Loucy (cell line): ENCODE data around the gene ZC3H18.

ENCODE experiments used
- H2AFZ ChIP-seq: fragments of 200-600 bp; sonication (generic); 2 replicates; pipeline ENCODE4 v1.6.0; 2016; ENCODE audit warnings: antibody characterized with exemption, mild to moderate bottlenecking, low read length, moderate library complexity
- H3F3A ChIP-seq: fragments of 200-600 bp; 2 replicates; pipeline ENCODE4 v1.6.0; 2016; ENCODE audit warnings: antibody characterized with exemption, low read depth, mild to moderate bottlenecking
- H3K27me3 ChIP-seq: fragments of 200-600 bp; sonication (generic); 2 replicates; pipeline ENCODE4 v1.6.1; 2014; ENCODE audit warnings: low read length, mild to moderate bottlenecking; ENCODE audit not compliant: insufficient read depth, poor library complexity, severe bottlenecking
- H3K36me3 ChIP-seq: fragments of 200-600 bp; sonication (generic); 2 replicates; pipeline ENCODE4 v1.6.1; 2016; ENCODE audit warnings: low read length; ENCODE audit not compliant: insufficient read depth
- H3K4me1 ChIP-seq: fragments of 200-600 bp; sonication (generic); 2 replicates; pipeline ENCODE4 v1.5.1; 2014; ENCODE audit warnings: low read length, mild to moderate bottlenecking; ENCODE audit not compliant: insufficient read depth, poor library complexity, severe bottlenecking
- H3K4me2 ChIP-seq: fragments of 200-600 bp; sonication (generic); 2 replicates; pipeline ENCODE4 v1.6.0; 2014; ENCODE audit warnings: antibody characterized with exemption, low read length, low read depth, mild to moderate bottlenecking; ENCODE audit not compliant: poor library complexity, severe bottlenecking
- H3K4me3 ChIP-seq: fragments of 200-600 bp; sonication (generic); 2 replicates; pipeline ENCODE4 v1.5.1; 2014; ENCODE audit warnings: low read length, mild to moderate bottlenecking, mixed read lengths; ENCODE audit not compliant: poor library complexity, severe bottlenecking
- H3K79me2 ChIP-seq: fragments of 200-600 bp; sonication (generic); 2 replicates; pipeline ENCODE4 v1.6.1; 2014; ENCODE audit warnings: low read length; ENCODE audit not compliant: insufficient read depth
- H3K9ac ChIP-seq: fragments of 200-600 bp; sonication (generic); 2 replicates; pipeline ENCODE4 v1.6.0; 2014; ENCODE audit warnings: mild to moderate bottlenecking, low read depth, low read length, moderate library complexity; ENCODE audit not compliant: poor library complexity, severe bottlenecking
- H3K9me2 ChIP-seq: fragments of 200-600 bp; sonication (generic); replicated peaks from 2 replicates; pipeline ENCODE4 v1.6.1; 2016; ENCODE audit warnings: low read depth, low read length, mixed read lengths
- H3K9me3 ChIP-seq: fragments of 200-600 bp; sonication (generic); 2 replicates; pipeline ENCODE4 v1.6.1; 2014; ENCODE audit warnings: mild to moderate bottlenecking, antibody characterized with exemption, low read length, low read depth; ENCODE audit not compliant: insufficient read depth
- H4K20me1 ChIP-seq: fragments of 200-600 bp; sonication (generic); 2 replicates; pipeline ENCODE4 v1.6.0; 2014; ENCODE audit warnings: antibody characterized with exemption, low read length, mild to moderate bottlenecking; ENCODE audit not compliant: insufficient read depth, poor library complexity, severe bottlenecking
- EZH2phosphoT487 ChIP-seq: fragments of 200-600 bp; IDR thresholded peaks from 2 replicates; pipeline ENCODE4 v1.6.1; 2018; ENCODE audit warnings: antibody characterized with exemption, mild to moderate bottlenecking, moderate library complexity, borderline replicate concordance
- TF ChIP-seq, protein P1 (sequence below): fragments of 200-600 bp; sonication (generic); conservative IDR thresholded peaks from 2 replicates; pipeline ENCODE4 v1.5.1; 2014; ENCODE audit warnings: mild to moderate bottlenecking, antibody characterized with exemption, low read length

Gene ZC3H18

DNA sequence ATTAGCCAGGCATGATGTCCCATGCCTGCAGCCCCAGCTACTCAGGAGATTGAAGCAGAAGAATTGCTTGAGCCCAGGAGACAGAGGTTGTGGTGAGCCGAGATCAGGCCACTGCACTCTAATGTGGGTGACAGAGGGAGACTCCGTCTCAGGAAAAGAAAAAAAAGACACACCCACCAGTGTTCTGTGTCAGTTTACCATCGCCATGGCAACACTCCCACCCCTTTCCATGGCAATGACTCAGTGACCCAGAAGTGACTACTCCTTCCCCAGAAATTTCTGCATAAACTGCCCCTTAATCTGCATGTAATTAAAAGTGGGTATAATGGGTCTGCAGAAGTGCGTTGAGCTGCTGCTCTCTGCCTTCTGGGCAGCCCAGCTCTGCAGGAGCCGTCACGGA is 4.0 kb upstream of the ZC3H18 start:
- Histone ChIP-seq H3K4me1 (no peaks in the 10 kb centered on the region), H3K9ac (no peak overlapping the region), H3K9me2 (no peaks in the 10 kb centered on the region), H3K9me3 (no peaks in the 10 kb centered on the region), H4K20me1 (peaks cover 5% of the 10 kb centered on the region), H3K4me3 (no peak overlapping the region), H3K4me2 (no peak overlapping the region), H3K79me2 (peaks cover 12% of the 10 kb centered on the region), H2AFZ (no peak overlapping the region), H3K27me3 (no peaks in the 10 kb centered on the region), H3K36me3 (no peaks in the 10 kb centered on the region), H3F3A (no peaks in the 10 kb centered on the region)
- TF ChIP-seq, protein P1, sequence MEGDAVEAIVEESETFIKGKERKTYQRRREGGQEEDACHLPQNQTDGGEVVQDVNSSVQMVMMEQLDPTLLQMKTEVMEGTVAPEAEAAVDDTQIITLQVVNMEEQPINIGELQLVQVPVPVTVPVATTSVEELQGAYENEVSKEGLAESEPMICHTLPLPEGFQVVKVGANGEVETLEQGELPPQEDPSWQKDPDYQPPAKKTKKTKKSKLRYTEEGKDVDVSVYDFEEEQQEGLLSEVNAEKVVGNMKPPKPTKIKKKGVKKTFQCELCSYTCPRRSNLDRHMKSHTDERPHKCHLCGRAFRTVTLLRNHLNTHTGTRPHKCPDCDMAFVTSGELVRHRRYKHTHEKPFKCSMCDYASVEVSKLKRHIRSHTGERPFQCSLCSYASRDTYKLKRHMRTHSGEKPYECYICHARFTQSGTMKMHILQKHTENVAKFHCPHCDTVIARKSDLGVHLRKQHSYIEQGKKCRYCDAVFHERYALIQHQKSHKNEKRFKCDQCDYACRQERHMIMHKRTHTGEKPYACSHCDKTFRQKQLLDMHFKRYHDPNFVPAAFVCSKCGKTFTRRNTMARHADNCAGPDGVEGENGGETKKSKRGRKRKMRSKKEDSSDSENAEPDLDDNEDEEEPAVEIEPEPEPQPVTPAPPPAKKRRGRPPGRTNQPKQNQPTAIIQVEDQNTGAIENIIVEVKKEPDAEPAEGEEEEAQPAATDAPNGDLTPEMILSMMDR: no peak
- TF ChIP-seq EZH2phosphoT487: no peak

DNA sequence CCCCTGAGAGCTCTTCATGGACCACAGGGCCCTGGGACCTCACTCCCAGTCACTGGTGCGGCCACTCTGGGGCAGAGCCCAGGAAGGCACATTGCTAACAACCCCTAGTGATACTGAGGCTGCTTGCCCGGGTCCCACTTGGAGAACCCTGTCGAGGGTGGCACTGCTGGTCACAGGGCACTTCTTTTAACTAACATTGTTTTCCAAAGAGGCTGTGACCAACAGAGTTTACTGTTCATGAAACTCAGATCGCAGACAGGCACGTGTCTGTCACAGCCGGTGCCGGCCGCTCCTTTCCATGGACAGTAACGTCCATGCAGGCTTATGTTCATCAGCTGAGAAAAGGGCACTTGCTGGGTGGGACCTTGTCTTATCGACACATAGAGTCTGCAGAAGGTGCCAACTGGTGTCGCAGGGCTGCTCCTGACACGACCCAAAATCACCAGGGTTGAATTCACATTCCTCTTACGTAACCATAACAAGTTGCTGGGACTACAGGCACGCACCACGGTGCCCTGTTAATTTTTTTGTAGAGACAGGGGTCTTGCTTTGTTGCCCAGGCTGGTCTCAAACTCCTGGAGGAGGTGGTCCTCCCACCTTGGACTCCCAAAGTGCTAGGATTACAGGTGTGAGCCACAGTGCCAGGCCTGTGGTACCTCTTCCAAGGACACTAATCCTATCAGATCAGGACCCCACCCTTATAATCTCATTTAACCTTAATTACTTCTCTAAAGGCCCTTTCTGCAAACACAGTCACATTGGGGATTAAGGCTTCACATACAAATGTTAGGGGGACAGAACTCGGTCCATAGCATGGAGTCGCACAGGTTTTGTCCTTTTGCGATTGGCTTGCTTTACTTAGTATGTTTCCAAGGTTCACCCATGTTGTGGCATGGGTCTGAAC is 1.2 kb upstream of the ZC3H18 start:
- Histone ChIP-seq H3K9ac (peak overlapping the region; percentile 88), H3K79me2 (peaks cover 39% of the 10 kb centered on the region), H3K36me3 (no peaks in the 10 kb centered on the region), H3K4me2 (peak overlapping the region; percentile 96), H4K20me1 (peaks cover 8% of the 10 kb centered on the region), H3K27me3 (no peaks in the 10 kb centered on the region), H3K4me1 (peaks cover 2% of the 10 kb centered on the region), H2AFZ (no peak overlapping the region), H3K9me3 (no peaks in the 10 kb centered on the region), H3F3A (no peaks in the 10 kb centered on the region), H3K4me3 (peak overlapping the region; percentile 87), H3K9me2 (no peaks in the 10 kb centered on the region)
- TF ChIP-seq, protein P1: no peak
- TF ChIP-seq EZH2phosphoT487: no peak

DNA sequence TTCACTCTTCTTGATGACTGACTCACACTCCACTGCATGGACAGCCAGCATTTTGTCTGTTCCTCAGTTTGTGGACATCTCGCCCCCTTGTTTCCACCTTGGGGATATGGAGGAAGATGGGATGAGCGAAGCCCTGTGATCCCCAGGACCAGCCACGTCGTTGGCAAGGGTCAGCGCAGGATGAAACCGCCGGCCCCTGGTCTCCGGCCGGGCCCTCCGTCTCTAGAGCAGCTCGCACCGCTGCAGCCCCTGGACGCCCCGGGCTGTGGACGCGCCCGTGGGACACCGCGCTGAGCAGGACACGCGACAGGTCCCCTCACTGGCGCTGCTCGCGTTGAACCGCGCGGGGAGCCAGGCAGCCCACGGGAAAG is 604 bp upstream of the ZC3H18 start:
- H3K27me3 ChIP-seq: no peaks in the 10 kb centered on the region
- peaks cover 45% of the 10 kb centered on the region for H3K79me2 ChIP-seq
- peak overlapping the region; percentile 88 for H3K9ac ChIP-seq
- no peaks in the 10 kb centered on the region for H3K9me2 ChIP-seq
- peaks cover 2% of the 10 kb centered on the region for H3K4me1 ChIP-seq
- peak overlapping the region; percentile 86 for H2AFZ ChIP-seq
- no peaks in the 10 kb centered on the region for H3K36me3 ChIP-seq
- no peaks in the 10 kb centered on the region for H3K9me3 ChIP-seq
- H3K4me2 ChIP-seq: peak overlapping the region; percentile 96
- no peaks in the 10 kb centered on the region for H3F3A ChIP-seq
- peaks cover 8% of the 10 kb centered on the region for H4K20me1 ChIP-seq
- peak overlapping the region; percentile 87 for H3K4me3 ChIP-seq
- TF ChIP-seq EZH2phosphoT487: no peak
- TF ChIP-seq, protein P1: no peak
